ENCODE data around the gene BRD9.
"Not testable (repeated sequence)": the region's sequence is repeated elsewhere in the genome, so short reads cannot be mapped to it uniquely, and the experiment has no call there.

Gene BRD9

GRCh38 chr5:856531-857425, 35.8 kb downstream of the BRD9 start:
- DNase-seq = no peak

DNA sequence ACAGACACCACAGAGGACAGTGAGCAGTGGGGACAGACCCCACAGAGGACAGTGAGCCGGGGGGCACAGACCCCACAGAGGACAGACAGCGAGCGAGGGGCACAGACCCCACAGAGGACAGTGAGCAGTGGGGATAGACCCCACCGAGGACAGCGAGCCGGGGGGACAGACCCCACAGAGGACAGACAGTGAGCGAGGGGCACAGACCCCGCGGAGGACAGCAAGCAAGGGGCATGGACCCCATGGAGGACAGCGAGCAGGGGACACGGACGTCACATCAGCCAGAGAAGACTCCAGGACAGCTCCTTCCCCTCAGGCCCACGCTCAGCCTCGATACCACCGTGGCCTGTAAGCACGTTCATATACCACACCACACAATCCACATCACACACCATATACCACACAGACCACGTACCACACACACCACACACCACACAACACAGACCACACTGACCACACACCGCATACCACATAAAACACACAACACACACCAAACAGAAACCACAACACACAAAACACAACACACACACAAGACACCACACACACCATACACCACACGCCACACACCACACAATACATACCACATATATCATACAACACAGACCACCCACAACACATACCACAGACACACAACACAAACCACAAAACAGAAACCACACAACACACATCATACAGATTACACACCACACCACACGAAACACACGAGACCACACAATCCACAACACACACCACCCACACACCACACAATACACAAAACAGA, 36.6 kb downstream of the BRD9 start:
- no peak for DNase-seq

GRCh38 chr5:854966-855743, 37.4 kb downstream of the BRD9 start:
- no peak for DNase-seq

- DNase-seq = no peak
Measured at GRCh38 chr5:854217-854616, 38.4 kb downstream of the BRD9 start.

- DNase-seq = not testable (repeated sequence)
Measured at GRCh38 chr5:853416-854090, 39.0 kb downstream of the BRD9 start.

DNA sequence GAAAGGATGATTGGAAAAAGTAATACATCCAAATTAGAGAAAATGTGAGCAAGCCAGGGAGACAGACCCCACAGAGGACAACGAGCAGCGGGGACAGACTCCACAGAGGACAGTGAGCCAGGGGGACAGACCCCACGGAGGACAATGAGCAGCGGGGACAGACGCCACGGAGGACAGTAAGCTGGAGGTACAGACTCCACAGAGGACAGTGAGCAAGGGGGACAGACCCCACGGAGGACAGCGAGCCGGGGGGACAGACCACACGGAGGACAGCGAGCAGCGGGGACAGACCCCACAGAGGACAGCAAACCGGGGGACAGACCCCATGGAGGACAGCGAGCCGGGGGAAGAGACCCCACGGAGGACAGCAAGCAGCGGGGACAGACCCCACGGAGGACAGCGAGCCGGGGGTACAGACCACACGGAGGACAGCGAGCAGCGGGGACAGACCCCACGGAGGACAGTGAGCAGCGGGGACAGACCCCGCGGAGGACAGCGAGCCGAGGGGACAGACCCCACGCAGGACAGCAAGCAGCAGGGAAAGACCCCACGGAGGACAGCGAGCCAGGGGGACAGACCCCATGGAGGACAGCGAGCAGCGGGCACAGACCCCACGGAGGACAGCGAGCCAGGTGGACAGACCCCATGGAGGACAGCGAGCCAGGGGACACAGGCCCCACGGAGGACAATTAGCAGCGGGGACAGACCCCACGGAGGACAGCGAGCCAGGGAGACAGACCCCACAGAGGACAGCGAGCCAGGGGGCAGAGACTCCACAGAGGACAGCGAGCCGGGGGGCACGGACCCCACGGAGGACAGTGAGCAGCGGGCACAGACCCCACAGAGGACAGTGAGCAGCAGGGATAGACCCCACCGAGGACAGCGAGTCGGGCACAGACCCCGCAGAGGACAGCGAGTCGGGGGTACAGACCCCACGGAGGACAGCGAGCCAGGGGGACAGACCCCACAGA, 39.9 kb downstream of the BRD9 start:
- DNase-seq = no peak

DNA sequence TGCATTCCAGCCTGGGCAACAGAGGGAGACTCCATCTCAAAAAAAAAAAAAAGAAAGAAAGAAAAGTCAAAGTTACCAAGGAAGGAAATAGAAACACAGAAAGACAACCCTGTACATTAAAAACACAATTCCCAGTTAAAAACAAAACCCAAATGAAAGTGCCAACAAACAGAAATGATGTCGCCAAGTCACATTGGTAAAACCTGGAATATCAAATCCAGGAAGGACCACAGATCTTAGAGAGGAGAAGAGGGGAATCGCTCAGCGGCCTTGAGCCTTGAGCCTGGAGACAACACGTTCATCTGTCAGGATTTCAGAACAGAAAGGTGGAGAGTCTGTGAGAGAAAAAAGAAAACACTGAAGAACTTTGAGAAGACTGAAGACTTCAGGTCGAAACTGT, 40.6 kb downstream of the BRD9 start:
- DNase-seq = no peak

DNA sequence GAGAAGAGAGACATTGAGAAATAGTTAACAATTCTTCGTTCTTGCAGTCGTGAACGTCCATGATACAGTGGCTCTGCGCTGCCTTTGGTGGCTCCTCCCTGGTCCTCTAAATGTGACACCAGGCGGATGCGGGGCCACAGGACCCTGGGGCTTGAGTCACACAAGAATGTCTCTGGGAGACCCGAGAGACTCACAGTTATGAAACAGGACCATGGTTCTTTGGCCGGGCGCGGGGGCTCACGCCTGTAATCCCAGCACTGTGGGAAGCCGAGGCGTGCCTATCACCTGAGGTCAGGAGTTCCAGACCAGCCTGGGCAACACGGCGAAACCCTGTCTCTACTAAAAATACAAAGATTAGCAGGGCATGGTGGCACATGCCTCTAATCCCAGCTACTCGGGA, 41.0 kb downstream of the BRD9 start:
- DNase-seq = no peak

- DNase-seq = no peak
Measured at GRCh38 chr5:851076-851475, 41.5 kb downstream of the BRD9 start.

DNA sequence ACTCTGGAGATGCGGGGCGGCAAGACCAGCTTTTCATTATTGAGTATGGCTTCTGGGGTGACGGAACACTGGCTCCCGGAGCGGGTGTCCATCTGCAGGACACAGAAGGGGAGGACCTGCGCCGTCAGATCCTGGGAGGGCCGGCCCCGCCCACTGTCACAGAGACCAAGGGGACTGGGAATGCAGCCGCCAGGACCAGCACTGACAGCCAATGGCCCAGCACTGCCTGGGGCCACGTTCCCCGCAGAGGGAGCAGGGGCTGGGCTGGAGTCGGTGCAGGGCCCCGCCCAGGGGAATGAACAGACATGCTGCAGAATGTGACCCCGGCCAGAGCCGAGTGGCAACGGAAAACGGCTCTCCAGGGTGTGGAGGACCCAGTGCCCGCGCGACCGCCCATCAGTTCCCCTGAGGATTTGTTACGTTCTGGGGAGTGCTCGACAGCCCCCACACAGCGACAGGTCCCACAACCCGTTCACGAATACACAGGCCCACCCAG, 42.0 kb downstream of the BRD9 start, which contains the start of gene ZDHHC11:
TSS of gene ZDHHC11 (minus strand) at position 476 of the 496 bp plus-strand sequence. CDS start at position 92, 384 bp downstream.
- DNase-seq = no peak

GRCh38 chr5:849651-850301, 42.8 kb downstream of the BRD9 start:
- no peak for DNase-seq

- DNase-seq = no peak
Measured at GRCh38 chr5:848671-849111, 43.9 kb downstream of the BRD9 start.

GRCh38 chr5:847736-848135, 44.9 kb downstream of the BRD9 start:
- DNase-seq = not testable (repeated sequence)

DNA sequence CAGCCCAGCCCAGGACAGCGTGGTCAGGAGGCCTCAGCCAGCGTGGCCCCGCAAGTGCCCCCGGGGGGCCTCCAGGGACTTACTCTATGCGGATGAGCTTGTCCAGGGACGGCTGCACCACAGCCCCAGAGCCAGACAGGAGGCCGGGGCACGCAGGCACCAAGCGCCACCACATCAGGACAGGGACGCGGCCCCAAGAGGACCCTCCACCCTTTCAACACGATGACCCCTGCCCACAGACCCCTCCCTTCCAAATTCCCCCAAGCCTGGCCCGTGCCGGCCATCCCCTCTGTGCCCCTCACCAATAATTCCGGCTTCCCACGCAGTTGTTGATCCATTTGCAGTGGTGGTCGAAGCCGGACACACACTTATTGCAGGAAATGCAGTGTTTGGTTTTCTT, 45.4 kb downstream of the BRD9 start:
- not testable (repeated sequence) for DNase-seq

GRCh38 chr5:846602-847091, 46.0 kb downstream of the BRD9 start:
- peak; percentile 24 for DNase-seq

DNA sequence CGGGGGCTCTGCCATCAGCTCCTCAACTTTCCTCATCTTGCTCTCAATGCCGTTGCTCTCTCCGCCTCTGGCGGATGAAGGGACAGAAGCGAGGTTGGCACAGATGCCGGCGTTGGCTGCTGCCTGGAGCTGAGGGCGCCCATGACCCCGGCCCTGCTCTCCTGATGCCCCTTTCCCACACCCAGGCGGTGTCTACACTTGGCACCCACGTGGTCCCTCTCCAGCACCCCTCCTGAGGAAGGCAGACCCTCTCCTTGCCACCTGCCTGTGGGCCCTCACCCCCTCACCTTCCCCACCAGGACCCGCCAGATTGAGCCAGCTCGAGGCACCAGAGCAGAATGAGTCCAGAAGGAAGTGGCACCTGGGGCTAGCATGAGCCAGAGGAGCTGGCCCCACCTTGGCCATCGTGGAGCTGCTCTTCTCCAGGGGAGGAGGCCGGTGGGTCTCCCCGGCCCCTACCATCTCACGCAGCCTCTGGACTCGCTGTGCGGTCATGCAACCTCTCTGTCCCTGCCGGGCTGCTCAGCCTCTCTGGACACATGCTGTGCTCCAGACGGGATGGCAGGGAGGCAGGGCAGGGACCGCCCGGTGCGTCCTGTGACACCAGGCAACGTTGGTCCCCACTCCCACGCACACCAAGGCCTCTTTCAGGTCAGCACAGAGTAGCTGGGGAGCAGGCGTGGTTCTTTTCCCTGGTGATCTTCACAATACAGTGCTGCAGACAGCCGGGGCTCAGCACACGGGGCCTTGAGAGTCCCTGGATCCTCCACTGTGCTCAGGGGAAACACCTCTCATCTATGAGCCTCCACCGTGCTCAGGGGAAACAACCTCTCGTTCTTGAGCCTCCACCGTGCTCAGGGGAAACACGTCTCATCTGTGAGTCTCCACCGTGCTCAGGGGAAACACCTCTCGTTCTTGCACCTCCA, 46.7 kb downstream of the BRD9 start:
- DNase-seq = not testable (repeated sequence)

GRCh38 chr5:845031-845675, 47.4 kb downstream of the BRD9 start:
- DNase-seq = not testable (repeated sequence)

DNA sequence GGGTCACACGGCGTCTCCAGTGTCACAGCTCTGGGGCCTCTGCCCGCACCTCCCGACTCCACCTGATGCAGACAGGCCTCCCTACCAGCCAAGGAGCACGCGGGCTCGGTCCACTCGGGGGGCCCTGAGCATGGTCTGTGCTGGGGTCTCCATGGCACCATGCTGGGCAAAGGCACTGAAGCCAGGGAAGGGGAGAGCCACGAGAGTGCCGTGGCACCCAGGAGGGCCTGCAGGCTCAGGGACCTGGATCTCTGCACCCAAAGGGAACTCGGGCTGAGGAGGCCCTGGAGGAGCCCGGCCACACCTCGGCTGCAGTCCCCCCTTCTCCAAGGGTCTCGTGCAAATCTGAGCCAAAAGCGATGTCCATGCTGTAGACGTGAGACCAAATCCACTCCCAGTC, 48.2 kb downstream of the BRD9 start:
- not testable (repeated sequence) for DNase-seq

DNA sequence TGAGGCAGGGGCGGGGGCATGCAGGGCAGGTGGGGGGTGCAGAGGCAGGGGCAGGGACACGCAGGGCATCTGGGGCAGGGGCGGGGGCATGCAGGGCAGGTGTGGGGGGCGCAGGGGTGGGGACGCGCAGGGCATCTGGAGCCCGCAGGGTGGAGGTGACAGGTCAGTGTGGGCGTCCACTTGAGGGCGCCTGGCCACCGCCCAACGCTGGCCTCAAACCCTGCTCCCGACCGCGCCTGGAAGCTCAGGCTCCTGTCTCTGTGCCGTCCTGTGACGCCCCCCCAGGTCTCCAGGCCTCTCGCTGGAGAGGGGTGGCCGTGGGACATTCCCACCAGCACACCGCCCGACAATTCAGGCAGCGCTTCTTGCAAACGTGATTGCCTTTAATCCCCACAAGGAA, 48.7 kb downstream of the BRD9 start:
- not testable (repeated sequence) for DNase-seq
